GM19351 (cell line): ENCODE measurements around the gene ATP10A.
A peak's percentile ranks its signal among the peaks of the same experiment; 100 is the strongest.

ENCODE experiments used
- ATAC-seq: cut with Tn5 transposase; IDR thresholded peaks from one replicate; pipeline ENCODE4 v1.9.1; 2021; ENCODE audit warnings: mild to moderate bottlenecking, moderate library complexity; ENCODE audit not compliant: unreplicated experiment

Gene ATP10A

DNA sequence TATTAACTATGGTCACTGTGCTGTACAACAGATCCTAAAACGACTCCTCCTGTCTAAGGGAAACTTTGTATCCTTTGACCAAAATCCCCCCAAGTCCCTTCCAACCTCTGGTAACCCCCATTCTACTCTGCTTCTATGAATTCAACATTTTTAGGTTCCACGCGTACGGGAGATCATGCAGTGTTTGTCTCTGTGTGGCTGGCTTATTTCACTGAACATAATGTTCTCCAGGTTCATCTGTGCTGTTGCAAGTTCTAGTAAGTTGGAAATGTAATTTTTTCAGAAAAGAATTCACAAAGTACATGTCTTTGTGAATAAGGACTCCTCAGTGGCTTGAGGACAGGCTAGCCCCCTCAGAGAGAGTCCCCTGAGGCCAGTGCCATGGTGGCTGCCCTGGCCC lies 66.1 kb downstream of the ATP10A start:
- ATAC-seq: no peak

DNA sequence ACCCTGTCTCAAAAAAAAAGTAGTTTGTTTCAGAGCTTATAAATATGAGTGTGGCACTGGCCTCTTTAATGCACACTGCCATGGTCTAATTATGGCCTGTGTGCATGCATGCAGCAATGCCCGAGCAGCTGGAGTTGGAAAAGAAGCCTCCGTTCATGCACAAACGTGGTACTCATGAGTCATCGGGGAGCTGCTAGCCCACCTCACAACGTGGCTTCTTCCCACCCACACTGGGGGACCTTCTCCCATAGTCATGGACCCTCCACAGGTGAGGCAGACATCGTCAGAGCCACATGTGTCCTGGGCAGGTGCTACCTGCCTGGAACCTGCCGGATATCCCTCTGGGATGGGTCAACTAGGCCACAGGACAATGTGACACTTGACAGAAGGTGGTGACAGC lies 66.7 kb downstream of the ATP10A start:
- ATAC-seq: no peak

- ATAC-seq: no peak
These were observed 67.4 kb downstream of the ATP10A start for GRCh38 chr15:25795712-25796111.

GRCh38 chr15:25795061-25795460 lies 68.1 kb downstream of the ATP10A start:
- ATAC-seq: no peak

DNA sequence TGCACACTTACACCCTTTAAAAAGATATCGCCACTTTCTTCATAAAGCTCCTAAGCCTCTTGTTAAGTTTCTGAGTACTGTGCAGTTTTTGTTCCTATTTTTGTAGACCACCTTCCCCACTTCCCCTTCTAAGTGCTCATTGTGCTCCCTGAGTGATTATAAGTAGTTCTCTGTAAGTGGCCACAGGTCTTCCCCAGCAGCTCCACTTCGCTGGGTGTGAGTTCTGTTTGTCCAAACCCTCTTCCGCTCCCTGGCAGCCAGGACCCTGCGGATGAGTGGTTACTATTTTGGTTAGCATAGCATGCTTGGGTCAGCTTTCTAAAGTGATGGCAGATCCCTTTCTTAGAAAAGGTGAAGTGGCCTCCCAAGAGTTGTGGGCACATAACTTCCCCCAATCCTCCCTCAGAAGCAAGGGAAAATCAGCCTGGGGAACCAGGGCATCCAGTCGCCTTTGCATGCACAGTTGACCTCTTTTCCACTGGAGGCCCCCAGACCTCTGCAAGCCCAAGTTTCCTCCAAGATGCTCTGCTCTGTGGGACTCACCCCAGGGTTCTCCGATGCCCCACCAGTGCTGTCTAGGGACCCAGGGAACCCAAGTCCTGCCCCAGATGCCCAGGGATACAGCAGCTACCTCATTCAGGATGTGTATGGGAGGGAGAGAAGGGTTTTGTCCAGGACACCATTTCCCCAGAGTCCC lies 69.6 kb downstream of the ATP10A start:
- peak; percentile 92 for ATAC-seq

DNA sequence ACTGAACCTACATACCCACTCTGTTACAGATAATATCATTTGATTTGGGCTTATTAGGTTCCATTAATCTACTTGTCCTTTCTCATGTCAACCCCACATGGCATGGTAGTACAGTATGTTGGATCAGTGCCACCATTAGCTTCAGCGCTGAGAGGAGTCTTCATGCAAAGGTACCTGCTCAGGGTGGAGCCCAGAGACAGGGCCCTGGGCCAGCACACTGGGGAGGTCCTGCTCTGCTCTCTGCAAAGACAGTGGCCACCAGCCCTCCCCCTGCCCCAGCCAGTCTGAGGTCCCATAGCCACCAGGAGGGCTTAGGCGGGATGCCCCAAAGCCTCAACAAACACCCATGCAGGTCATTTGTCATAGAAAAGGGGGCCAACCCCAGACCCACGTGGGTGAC lies 71.0 kb downstream of the ATP10A start:
- ATAC-seq: no peak

- no peak for ATAC-seq
These were observed 73.0 kb downstream of the ATP10A start for GRCh38 chr15:25790000-25790660.

- no peak for ATAC-seq
These were observed 73.5 kb downstream of the ATP10A start for GRCh38 chr15:25789616-25789999.

GRCh38 chr15:25789211-25789610 lies 73.9 kb downstream of the ATP10A start:
- ATAC-seq: no peak

GRCh38 chr15:25787855-25788520 lies 75.1 kb downstream of the ATP10A start:
- no peak for ATAC-seq

DNA sequence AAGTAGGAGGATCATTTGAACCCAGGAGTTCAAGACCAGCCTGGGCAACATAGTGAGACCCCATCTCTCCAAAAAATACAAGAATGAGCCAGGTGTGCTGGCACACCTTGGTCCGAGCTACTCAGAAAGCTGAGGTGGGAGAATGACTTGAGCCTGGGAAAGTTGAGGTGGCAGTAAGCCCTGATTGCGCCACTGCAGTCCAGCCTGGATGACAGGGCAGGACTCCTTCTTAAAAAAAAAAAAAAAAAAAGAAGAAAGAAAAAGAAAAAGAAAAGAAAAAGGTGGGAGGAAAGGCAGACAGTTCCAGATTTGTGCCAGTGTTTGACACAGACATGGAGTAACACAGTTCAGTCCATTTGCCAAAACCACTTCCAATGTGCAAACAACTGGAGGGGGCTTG lies 75.7 kb downstream of the ATP10A start:
- no peak for ATAC-seq

GRCh38 chr15:25786040-25786439 lies 77.1 kb downstream of the ATP10A start:
- ATAC-seq: no peak

DNA sequence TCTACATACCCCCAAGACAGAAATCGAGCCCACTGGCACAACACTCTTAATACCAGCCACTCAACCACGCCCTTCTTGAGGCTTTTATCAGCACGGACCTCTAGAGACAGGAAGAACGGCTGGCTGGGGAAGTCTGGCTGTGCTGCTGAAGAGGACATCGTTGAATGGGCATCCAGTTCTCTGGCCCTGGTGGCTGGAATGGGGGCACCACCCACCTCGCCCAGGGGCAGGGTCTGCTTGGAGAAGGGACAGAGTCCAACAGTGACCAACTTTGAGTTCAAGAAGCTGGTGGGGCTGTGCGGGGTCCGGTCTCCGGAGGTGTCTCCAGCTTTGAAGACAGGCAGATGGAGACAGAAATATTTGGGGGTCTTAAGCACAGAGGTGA lies 77.5 kb downstream of the ATP10A start:
- no peak for ATAC-seq

GRCh38 chr15:25784876-25785640 lies 78.1 kb downstream of the ATP10A start:
- no peak for ATAC-seq

DNA sequence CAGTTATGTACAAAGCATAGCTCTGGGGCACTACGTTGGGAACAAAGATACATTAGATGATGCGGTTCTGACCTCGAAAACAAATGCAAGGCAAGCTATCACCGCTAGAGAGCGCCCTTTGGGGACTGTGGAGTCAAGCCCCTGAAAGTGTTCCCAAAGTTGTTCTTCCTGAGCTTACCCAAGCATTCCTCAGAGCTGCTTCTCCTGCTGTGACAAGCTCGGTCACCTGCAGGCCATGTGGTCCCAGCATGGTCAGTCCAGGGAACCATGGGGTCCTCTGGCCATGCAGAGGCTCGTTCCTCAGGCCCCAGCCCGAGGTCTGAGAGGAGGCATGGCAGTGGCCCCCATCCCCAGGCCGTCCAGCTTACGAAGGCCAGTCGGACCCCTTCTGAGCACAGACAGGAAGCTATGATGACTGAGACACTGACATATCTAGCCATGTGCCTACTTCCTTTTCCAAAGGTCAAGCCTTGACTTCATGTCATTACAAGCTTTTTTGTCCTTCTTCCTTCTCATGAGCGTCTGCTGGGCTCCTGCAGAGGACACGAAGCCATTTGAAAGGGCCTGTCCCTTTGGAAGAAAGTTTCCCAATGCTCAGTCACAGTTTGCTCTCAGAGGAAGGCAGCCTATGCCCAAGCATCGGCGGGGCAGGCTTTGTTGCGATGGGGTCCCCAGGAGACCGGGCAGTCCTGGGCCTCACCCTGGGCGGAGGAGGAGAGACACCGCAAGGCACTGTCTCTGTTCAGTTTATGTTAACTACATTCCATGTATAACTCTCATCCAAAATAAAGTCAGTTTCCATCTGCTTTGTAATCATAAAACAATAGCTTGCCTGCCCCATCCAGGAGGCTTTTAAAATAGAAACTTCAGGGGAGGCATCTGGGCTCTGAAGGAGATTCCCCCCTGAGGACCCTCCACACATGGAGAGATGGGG lies 79.3 kb downstream of the ATP10A start:
- no peak for ATAC-seq

GRCh38 chr15:25783134-25783533 lies 80.0 kb downstream of the ATP10A start:
- no peak for ATAC-seq

DNA sequence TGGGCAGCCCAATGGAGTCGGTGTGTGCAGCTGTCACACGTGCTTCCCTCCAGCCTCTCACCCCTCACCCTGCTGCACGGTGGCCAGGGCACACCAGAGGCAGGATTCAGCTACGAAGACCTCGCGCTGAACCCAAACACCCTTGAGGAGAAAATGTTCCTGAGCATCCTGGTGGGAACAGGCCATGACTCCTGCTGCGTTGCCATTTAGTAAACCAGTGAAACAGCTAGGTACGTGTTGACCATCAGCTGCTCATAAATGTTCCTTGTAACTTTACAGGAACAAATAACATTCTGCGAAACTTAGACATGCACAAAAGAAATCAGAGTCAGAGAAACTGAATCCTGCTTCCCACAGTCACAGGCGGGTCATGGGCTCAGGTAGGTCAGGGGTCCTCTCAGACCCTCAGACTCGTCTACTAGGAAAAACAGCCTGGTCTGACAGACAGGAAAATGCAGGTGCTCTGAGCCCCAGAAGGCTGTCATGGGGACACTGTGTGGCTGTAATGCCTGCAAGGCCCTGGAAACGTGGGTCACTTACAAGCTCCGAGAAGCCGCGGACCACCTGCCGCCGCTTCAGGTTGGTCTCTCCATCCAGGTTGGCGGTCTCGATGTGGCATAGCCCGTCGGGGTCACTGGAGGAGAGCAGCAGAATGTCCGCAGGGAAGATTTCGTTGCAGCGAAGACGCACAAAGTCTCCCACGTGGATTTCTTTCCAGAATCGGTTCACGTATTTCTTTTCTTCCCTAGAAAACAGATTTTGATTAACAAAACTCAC lies 82.5 kb downstream of the ATP10A start:
- no peak for ATAC-seq

- ATAC-seq: no peak
These were observed 85.0 kb downstream of the ATP10A start for GRCh38 chr15:25778161-25778560.

DNA sequence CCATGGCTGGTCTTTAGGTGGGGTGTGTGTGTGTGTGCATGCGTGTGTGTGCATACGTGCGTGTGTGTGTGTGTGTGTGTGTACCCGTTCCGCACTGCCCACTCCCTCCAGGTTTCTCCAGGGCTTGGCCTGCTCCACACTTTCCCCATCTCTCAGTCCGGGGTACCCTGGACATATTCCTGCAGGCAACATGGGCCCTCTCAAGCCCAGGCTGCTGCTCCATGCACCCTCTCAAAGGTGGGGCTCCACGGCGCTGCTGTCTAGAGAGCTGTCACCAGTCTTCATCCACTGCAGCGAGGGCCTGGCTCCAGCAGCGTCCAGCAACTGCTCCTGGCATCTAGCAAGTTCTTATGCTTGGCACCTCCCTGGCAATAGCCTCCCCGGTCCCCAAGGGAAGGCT lies 86.1 kb downstream of the ATP10A start:
- ATAC-seq: no peak
